Fibroblast of villous mesenchyme (primary cell): ENCODE measurements around the gene MPG. TPM values are rescaled to one million over a fixed set of nuclear protein-coding genes. Genes with fewer than 3 reads are reported as not detected.
A peak's percentile ranks its signal among the peaks of the same experiment; 100 is the strongest.

Experiments
- DNase-seq: peaks from one replicate; pipeline ENCODE4 v3.0.0-alpha.2; 2010; ENCODE audit warnings: low read depth
- H3K4me3 ChIP-seq: 2 replicates; pipeline ENCODE4 v1.5.1; 2011; ENCODE audit warnings: low read depth, mild to moderate bottlenecking, low read length
- CTCF ChIP-seq: IDR thresholded peaks from 2 replicates; pipeline ENCODE4 v1.5.1; 2012; ENCODE audit warnings: low read depth, mild to moderate bottlenecking, low read length; ENCODE audit not compliant: insufficient read depth
- total RNA-seq: library from RNA; depleted of rRNA; stranded (reverse); fragments of >200 nt; gene quantifications from 2 replicates; pipeline ENCODE4 v1.2.3, GENCODE V29; 2012

Gene MPG
- total RNA-seq, 1 donor: 161 TPM

GRCh38 chr16:69181-69580, 8.8 kb upstream of the MPG start:
- TF ChIP-seq CTCF: no peak
- no peak overlapping the region for H3K4me3 ChIP-seq
- no peak for DNase-seq

GRCh38 chr16:71210-71539, 6.8 kb upstream of the MPG start:
- no peak for DNase-seq
- H3K4me3 ChIP-seq: peak overlapping the region; percentile 84
- TF ChIP-seq CTCF: no peak

GRCh38 chr16:71540-72401, 6.3 kb upstream of the MPG start:
- DNase-seq: peak; percentile 83
- peak overlapping the region; percentile 84 for H3K4me3 ChIP-seq
- no peak for TF ChIP-seq CTCF

- peak within 1 kb of the TSS; percentile 84 for H3K4me3 ChIP-seq
- peak; percentile 62 for DNase-seq
- TF ChIP-seq CTCF: no peak
These were observed 5.2 kb upstream of the MPG start, which contains the start of gene RHBDF1 for GRCh38 chr16:72561-73548. Gene RHBDF1 (minus strand): TSS chr16:72631. CDS start chr16:65015, 7,616 bp downstream.

- no peak overlapping the region for H3K4me3 ChIP-seq
- no peak for DNase-seq
- TF ChIP-seq CTCF: no peak
These were observed 3.8 kb upstream of the MPG start for GRCh38 chr16:74051-74746.

- no peak for DNase-seq
- H3K4me3 ChIP-seq: no peak overlapping the region
- no peak for TF ChIP-seq CTCF
These were observed 3.2 kb upstream of the MPG start for GRCh38 chr16:74747-75334.
